ELR (cell line): ENCODE measurements around the gene ARL2BP.

Experiments used
- DNase-seq: peaks from one replicate; pipeline ENCODE4 v3.0.0-alpha.2; 2015; ENCODE audit warnings: low read depth

ARL2BP gene

GRCh38 chr16:57235128-57236021 lies 9.7 kb upstream of the ARL2BP start:
- peak; percentile 95 for DNase-seq

- DNase-seq: no peak
Observed at GRCh38 chr16:57236022-57236350, 9.1 kb upstream of the ARL2BP start.

DNA sequence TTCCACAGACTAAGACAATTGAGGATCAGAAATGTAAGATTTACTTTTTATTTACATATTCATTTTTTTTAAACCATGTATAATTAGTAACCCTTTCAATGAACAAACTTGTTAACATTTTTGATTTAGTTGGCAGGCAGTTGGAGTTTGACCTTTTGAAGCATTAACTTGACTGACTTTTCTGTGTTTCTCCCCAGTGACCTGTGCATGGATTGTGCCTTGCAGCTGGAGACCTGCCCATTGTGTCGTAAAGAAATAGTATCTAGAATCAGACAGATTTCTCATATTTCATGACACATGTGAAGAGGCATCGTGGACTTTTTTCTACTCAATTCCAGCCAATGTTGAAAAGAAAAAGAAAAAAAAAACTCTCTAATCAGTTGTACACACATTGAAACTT lies 6.4 kb upstream of the ARL2BP start:
- DNase-seq: no peak

GRCh38 chr16:57239107-57239506 lies 6.0 kb upstream of the ARL2BP start:
- DNase-seq: no peak

- no peak for DNase-seq
Observed at GRCh38 chr16:57240851-57241250, 4.2 kb upstream of the ARL2BP start.

GRCh38 chr16:57242650-57243049 lies 2.4 kb upstream of the ARL2BP start:
- DNase-seq: no peak

DNA sequence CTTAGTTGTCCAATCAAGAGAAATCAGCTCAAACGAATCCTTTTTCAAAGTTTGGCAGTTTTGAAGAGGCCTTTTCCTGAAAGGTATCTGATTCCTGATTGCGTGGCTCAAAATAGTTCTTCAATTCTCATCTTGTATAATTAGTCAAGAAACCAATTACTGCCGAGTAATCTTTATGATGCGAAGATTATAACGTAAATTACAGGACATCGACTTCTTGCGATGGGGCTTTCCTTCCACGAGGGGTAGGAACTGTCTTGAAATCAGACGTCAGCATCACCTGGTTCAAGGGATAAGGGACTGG lies 644 bp upstream of the ARL2BP start:
- DNase-seq: no peak

GRCh38 chr16:57245472-57246113 lies 534 bp downstream of the ARL2BP start:
- peak; percentile 43 for DNase-seq

GRCh38 chr16:57251352-57251751 lies 6.3 kb downstream of the ARL2BP start:
- no peak for DNase-seq

DNA sequence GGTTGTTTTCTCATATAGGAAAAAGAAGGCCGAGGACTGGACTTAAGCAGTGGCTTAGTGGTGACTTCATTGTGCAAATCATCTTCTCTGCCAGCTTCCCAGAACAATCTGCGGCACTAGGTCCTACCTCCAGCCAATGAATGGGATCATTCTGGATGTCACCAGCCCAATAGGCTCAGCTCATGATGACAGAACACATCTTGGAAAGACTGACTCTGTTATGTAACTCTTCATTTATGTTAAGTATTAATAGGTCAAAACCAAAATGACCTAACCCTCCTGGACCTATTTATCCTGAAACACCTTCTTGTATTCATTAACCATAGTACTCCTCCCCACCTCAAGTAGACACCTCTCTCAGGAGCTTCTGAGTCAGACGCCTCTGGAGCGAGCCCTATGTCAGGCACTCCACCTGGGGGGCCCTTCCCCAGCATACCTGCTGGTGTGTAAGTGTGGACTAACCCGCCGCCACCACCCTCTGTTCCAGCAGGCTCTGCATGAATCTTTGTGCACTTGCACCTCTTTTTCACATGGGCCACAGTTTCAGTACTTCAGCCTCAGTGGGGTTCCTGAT lies 7.2 kb downstream of the ARL2BP start:
- no peak for DNase-seq

GRCh38 chr16:57253466-57253865 lies 8.4 kb downstream of the ARL2BP start:
- DNase-seq: peak; percentile 23

DNA sequence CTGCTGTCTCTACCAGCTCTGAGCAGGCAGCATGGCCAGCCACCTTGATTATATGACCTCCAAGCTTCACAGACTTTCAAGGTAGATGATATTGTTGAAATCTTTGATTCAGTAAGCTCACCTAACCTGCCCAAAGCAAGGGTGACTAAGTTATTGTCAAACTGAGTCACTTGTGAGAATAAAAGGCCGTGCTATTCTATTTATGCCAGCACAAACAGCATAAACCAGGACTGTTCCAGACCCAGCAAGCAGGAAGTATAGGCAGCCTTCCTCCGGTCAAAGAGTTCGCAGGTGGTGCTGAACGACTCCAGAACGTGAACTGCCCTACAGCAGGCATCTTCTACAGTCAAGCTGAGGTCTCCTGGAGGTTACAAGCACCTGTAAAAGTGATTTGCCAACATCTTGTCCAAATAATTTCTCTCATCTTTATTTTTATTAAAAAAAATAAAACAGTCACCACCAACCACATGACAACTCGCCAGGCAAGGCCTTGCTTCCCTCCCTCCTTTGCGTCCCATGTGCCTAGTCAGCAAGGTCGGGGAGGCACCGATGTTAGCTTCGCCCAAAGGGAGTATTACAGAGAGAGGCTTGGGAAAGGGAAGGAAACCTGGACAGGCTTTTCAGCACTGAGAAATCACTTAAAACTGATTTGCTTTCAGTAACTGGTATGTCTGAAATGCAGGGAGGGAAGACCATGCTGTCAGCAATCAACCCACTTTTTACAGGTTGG lies 10.8 kb downstream of the ARL2BP start:
- DNase-seq: no peak

GRCh38 chr16:57256601-57257395 lies 11.7 kb downstream of the ARL2BP start:
- no peak for DNase-seq

- no peak for DNase-seq
Observed at GRCh38 chr16:57257455-57258070, 12.5 kb downstream of the ARL2BP start.

GRCh38 chr16:57258226-57258909 lies 13.3 kb downstream of the ARL2BP start:
- DNase-seq: no peak

DNA sequence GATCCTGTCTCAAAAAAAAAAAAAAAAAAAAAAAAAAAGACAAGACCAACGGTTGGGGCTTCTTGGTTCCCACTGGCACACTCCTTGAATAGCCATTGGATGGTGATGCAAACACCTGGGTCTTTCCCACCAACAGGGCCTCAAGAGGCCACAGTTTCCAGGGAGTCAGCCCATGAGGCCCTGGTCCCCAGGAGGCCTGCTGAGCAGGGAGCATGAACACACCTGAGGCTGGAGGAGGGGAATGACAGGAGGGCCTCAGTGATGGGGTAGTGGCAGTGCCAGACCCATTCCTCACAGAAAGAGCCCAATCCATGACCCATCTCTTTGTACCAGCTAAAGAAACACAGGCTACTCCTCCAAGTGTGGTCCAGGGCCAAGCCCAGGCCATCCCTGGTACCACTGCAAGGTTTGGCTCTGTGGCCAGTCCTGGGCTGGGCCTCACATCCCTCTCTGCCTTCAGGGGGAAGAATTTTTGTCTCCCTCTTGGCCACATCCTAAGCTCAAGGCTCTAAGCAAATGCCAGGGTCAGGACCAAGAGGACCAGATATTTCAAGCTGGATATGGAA lies 13.9 kb downstream of the ARL2BP start:
- no peak for DNase-seq

GRCh38 chr16:57260294-57260929 lies 15.4 kb downstream of the ARL2BP start:
- peak; percentile 84 for DNase-seq

DNA sequence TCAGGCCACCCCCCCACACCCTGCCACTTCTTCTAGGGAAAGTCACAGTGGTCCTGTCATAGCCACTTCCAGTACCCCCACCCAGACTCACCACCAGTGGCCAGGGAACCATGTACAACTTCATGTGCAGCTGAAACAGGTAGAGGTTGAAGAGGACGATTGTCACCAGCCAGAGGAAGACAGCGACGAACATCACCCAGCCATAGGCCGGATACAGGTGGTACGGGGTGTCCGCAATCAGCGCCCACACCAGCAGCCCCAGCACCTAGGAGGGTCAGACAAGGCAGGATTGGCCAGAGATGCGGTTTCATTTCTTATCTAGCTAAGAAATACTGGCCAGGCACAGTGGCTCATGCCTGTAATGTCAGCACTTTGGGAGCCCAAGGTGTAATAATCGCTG lies 16.7 kb downstream of the ARL2BP start:
- DNase-seq: no peak

GRCh38 chr16:57262841-57263540 lies 17.9 kb downstream of the ARL2BP start:
- DNase-seq: no peak
